Liver (tissue), 9 donors: ENCODE data around the gene DNAH6. TPM values are rescaled to one million over a fixed set of nuclear protein-coding genes. Genes with fewer than 3 reads are reported as not detected.

Experiments used
- DNase-seq: peaks from one replicate; pipeline ENCODE4 v3.0.0-alpha.2; 2017; ENCODE audit warnings: low spot score
- H3K27ac ChIP-seq, 2 donors: one replicate each; pipeline ENCODE4 v1.7.0; 2013; ENCODE audit warnings: inconsistent platforms in 2 of 2, low read length in 2 of 2, control low read depth in 1 of 2, low read depth in 1 of 2, mild to moderate bottlenecking in 1 of 2
- H3K27me3 ChIP-seq, 4 donors: one replicate each; pipeline versions ENCODE4 v1.6.1 to v1.7.0; 2013; ENCODE audit warnings: low read length in 3 of 4, inconsistent platforms in 1 of 4, mild to moderate bottlenecking in 1 of 4, moderate library complexity in 1 of 4; ENCODE audit not compliant: control insufficient read depth in 4 of 4, insufficient read depth in 4 of 4
- H3K36me3 ChIP-seq, 4 donors: one replicate each; pipeline versions ENCODE4 v1.6.1 to v1.7.0; 2013; ENCODE audit warnings: low read length in 3 of 4, mild to moderate bottlenecking in 3 of 4, low read depth in 1 of 4, moderate library complexity in 1 of 4; ENCODE audit not compliant: control insufficient read depth in 4 of 4, insufficient read depth in 3 of 4
- H3K4me1 ChIP-seq, 4 donors: one replicate each; pipeline versions ENCODE4 v1.6.1 to v1.7.0; 2013; ENCODE audit warnings: low read length in 3 of 4, mild to moderate bottlenecking in 3 of 4, moderate library complexity in 1 of 4; ENCODE audit not compliant: control insufficient read depth in 4 of 4, insufficient read depth in 4 of 4
- H3K4me3 ChIP-seq, 3 donors: one replicate each; pipeline versions ENCODE4 v1.6.1 to v1.7.0; 2013; ENCODE audit warnings: low read length in 3 of 3, control low read depth in 1 of 3, low read depth in 1 of 3, mild to moderate bottlenecking in 1 of 3
- H3K9ac ChIP-seq, 2 donors: one replicate each; pipeline ENCODE4 v1.7.0; 2013; ENCODE audit warnings: low read length in 2 of 2, mild to moderate bottlenecking in 2 of 2, moderate library complexity in 2 of 2, control low read depth in 1 of 2, low read depth in 1 of 2
- H3K9me3 ChIP-seq, 4 donors: one replicate each; pipeline versions ENCODE4 v1.6.1 to v1.7.0; 2013; ENCODE audit warnings: low read length in 3 of 4; ENCODE audit not compliant: control insufficient read depth in 4 of 4
- CTCF ChIP-seq: fragments of 150-350 bp; IDR thresholded peaks from 2 replicates; pipeline ENCODE4 v1.5.1; 2017; ENCODE audit warnings: improper control_type of control experiment, low read depth, low read length; ENCODE audit not compliant: missing input control
- EGR1 ChIP-seq, 2 donors: IDR thresholded peaks; 2 replicates each; pipeline ENCODE4 v1.6.1; 2016 to 2018; ENCODE audit warnings: antibody characterized with exemption in 2 of 2, low read depth in 2 of 2
- FOXA1 ChIP-seq: IDR thresholded peaks from 2 replicates; pipeline ENCODE4 v1.6.1; 2016; ENCODE audit warnings: antibody characterized with exemption
- FOXA2 ChIP-seq: IDR thresholded peaks from 2 replicates; pipeline ENCODE4 v1.6.1; 2016; ENCODE audit warnings: antibody characterized with exemption
- GABPA ChIP-seq, 2 donors: IDR thresholded peaks in 1 of 2; conservative IDR thresholded peaks in 1 of 2; 2 replicates each; pipeline ENCODE4 v1.6.1; 2016; ENCODE audit warnings: antibody characterized with exemption in 2 of 2, mild to moderate bottlenecking in 1 of 2, moderate library complexity in 1 of 2
- HNF4A ChIP-seq, 2 donors: conservative IDR thresholded peaks; 2 replicates each; pipeline ENCODE4 v1.6.1; 2016; ENCODE audit warnings: antibody characterized with exemption in 2 of 2, mild to moderate bottlenecking in 2 of 2
- HNF4G ChIP-seq: IDR thresholded peaks from 2 replicates; pipeline ENCODE4 v1.6.1; 2016; ENCODE audit warnings: antibody characterized with exemption
- JUND ChIP-seq, 2 donors: IDR thresholded peaks; 2 replicates each; pipeline ENCODE4 v1.6.1; 2016; ENCODE audit warnings: antibody characterized with exemption in 2 of 2
- MAX ChIP-seq: IDR thresholded peaks from 2 replicates; pipeline ENCODE4 v1.6.1; 2016; ENCODE audit warnings: antibody characterized with exemption
- NR2F2 ChIP-seq: IDR thresholded peaks from 2 replicates; pipeline ENCODE4 v1.6.1; 2016; ENCODE audit warnings: antibody characterized with exemption
- RAD21 ChIP-seq, 2 donors: IDR thresholded peaks; 2 replicates each; pipeline ENCODE4 v1.6.1; 2016; ENCODE audit warnings: antibody characterized with exemption in 2 of 2, mild to moderate bottlenecking in 2 of 2
- RXRA ChIP-seq, 2 donors: IDR thresholded peaks; 2 replicates each; pipeline ENCODE4 v1.6.1; 2017 to 2018; ENCODE audit warnings: antibody characterized with exemption in 2 of 2, mild to moderate bottlenecking in 1 of 2
- SP1 ChIP-seq: IDR thresholded peaks from 2 replicates; pipeline ENCODE4 v1.6.1; 2018; ENCODE audit warnings: antibody characterized with exemption, mild to moderate bottlenecking
- TAF1 ChIP-seq: conservative IDR thresholded peaks from 2 replicates; pipeline ENCODE4 v1.6.1; 2016; ENCODE audit warnings: antibody characterized with exemption, mild to moderate bottlenecking
- YY1 ChIP-seq: IDR thresholded peaks from 2 replicates; pipeline ENCODE4 v1.6.1; 2016; ENCODE audit warnings: antibody characterized with exemption, mild to moderate bottlenecking
- ZBTB33 ChIP-seq: IDR thresholded peaks from 2 replicates; pipeline ENCODE4 v1.6.1; 2016; ENCODE audit warnings: antibody characterized with exemption
- WGBS: extraction: QIAGEN DNeasy Blood & Tissue Kit; methylation state at CpG from one replicate; pipeline ENCODE4 v1.1.7; 2013; 5-methylcytosine and 5-hydroxymethylcytosine counted together
- polyA plus RNA-seq, 2 donors: library from polyadenylated mRNA; stranded (reverse) in 1 of 2; unstranded in 1 of 2; fragments of 200-250 nt in 1 of 2; fragments of >200 nt in 1 of 2; fragmentation: Nextera tagmentation in 1 of 2; extraction: Ambion mirVana in 1 of 2; gene quantifications; one replicate each; pipeline versions ENCODE4 v1.2.1 to v1.2.3, GENCODE V29; 2013 to 2015
- total RNA-seq, 2 donors: library from RNA; depleted of rRNA; stranded (reverse); fragments of >200 nt; gene quantifications; one replicate each; pipeline ENCODE4 v1.2.3, GENCODE V29; 2014
- TF ChIP-seq, protein P1 (sequence below): IDR thresholded peaks from 2 replicates; pipeline ENCODE4 v1.6.1; 2016; ENCODE audit warnings: antibody characterized with exemption, mild to moderate bottlenecking
- TF ChIP-seq, protein P2 (sequence below): IDR thresholded peaks from 2 replicates; pipeline ENCODE4 v1.6.1; 2016; ENCODE audit warnings: antibody characterized with exemption
- donor health status: healthy.
- donor health status: healthy.
- donor health status: healthy.
- donor health status: healthy.
- donor health status: healthy.

DNAH6 gene
- total and polyA plus RNA-seq, 4 donors = 0.32 to 1.6 (median 0.59) TPM

- no peak for TF ChIP-seq FOXA1
- TF ChIP-seq HNF4G = no peak
- TF ChIP-seq EGR1 (IDR thresholded peaks at IDR 0.05; ENCODE audit: low read depth in 2 of 2) = no peak
- TF ChIP-seq SP1 = no peak
- no peak for TF ChIP-seq TAF1
- TF ChIP-seq, protein P1, sequence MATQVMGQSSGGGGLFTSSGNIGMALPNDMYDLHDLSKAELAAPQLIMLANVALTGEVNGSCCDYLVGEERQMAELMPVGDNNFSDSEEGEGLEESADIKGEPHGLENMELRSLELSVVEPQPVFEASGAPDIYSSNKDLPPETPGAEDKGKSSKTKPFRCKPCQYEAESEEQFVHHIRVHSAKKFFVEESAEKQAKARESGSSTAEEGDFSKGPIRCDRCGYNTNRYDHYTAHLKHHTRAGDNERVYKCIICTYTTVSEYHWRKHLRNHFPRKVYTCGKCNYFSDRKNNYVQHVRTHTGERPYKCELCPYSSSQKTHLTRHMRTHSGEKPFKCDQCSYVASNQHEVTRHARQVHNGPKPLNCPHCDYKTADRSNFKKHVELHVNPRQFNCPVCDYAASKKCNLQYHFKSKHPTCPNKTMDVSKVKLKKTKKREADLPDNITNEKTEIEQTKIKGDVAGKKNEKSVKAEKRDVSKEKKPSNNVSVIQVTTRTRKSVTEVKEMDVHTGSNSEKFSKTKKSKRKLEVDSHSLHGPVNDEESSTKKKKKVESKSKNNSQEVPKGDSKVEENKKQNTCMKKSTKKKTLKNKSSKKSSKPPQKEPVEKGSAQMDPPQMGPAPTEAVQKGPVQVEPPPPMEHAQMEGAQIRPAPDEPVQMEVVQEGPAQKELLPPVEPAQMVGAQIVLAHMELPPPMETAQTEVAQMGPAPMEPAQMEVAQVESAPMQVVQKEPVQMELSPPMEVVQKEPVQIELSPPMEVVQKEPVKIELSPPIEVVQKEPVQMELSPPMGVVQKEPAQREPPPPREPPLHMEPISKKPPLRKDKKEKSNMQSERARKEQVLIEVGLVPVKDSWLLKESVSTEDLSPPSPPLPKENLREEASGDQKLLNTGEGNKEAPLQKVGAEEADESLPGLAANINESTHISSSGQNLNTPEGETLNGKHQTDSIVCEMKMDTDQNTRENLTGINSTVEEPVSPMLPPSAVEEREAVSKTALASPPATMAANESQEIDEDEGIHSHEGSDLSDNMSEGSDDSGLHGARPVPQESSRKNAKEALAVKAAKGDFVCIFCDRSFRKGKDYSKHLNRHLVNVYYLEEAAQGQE = no peak
- no peak for TF ChIP-seq FOXA2
- no peak for TF ChIP-seq RXRA (IDR thresholded peaks at IDR 0.05)
- TF ChIP-seq YY1 = no peak
- no peak for TF ChIP-seq HNF4A (conservative IDR thresholded peaks at IDR 0.05)
- no peak for TF ChIP-seq JUND (IDR thresholded peaks at IDR 0.05)
- no peak for TF ChIP-seq GABPA (IDR thresholded peaks at IDR 0.05 in 1 of 2, conservative IDR thresholded peaks at IDR 0.05 in 1 of 2)
- TF ChIP-seq ZBTB33 = no peak
- TF ChIP-seq NR2F2 = no peak
- TF ChIP-seq RAD21 (IDR thresholded peaks at IDR 0.05) = no peak
- TF ChIP-seq CTCF = no peak
- TF ChIP-seq, protein P2, sequence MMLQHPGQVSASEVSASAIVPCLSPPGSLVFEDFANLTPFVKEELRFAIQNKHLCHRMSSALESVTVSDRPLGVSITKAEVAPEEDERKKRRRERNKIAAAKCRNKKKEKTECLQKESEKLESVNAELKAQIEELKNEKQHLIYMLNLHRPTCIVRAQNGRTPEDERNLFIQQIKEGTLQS = no peak
- no peak for TF ChIP-seq MAX
- Histone ChIP-seq H3K9ac (no peak overlapping the region), H3K27me3 (no peaks in the 10 kb centered on the region), H3K36me3 (no peaks in the 10 kb centered on the region), H3K4me1 (no peaks in the 10 kb centered on the region), H3K27ac (no peak overlapping the region), H3K4me3 (no peak overlapping the region), H3K9me3 (peaks cover 0 to 7% (median 2%) of the 10 kb centered on the region in 4 donors)
- WGBS = 92% methylated on average over 2 of the region's 2 CpGs
- no peak for DNase-seq
These were observed 322.3 kb downstream of the DNAH6 start for GRCh38 chr2:84838434-84839145.
